NCI-H1417 treated with DMSO at 0.1 percent for 48 hours (cell line): ENCODE data around the gene POLR3K.
"Not testable (repeated sequence)": the region's sequence is repeated elsewhere in the genome, so short reads cannot be mapped to it uniquely, and the experiment has no call there.

Source experiments
- DNase-seq: peaks from one replicate; lab custom pipeline; 2025; lab: John Stamatoyannopoulos, UW

Gene POLR3K

GRCh38 chr16:63998-64913 is 10.8 kb upstream of the POLR3K start:
- DNase-seq: no peak

GRCh38 chr16:63466-63865 is 10.1 kb upstream of the POLR3K start:
- no peak for DNase-seq

GRCh38 chr16:62968-63391 is 9.6 kb upstream of the POLR3K start:
- DNase-seq: no peak

- no peak for DNase-seq
Observed at GRCh38 chr16:62283-62967, 9.0 kb upstream of the POLR3K start.

GRCh38 chr16:61879-62281 is 8.5 kb upstream of the POLR3K start:
- no peak for DNase-seq

GRCh38 chr16:60929-61878 is 7.8 kb upstream of the POLR3K start:
- no peak for DNase-seq

GRCh38 chr16:60166-60565 is 6.8 kb upstream of the POLR3K start:
- no peak for DNase-seq

GRCh38 chr16:59440-60059 is 6.1 kb upstream of the POLR3K start:
- DNase-seq: no peak

- no peak for DNase-seq
Observed at GRCh38 chr16:58491-59439, 5.4 kb upstream of the POLR3K start.

- DNase-seq: no peak
Observed at GRCh38 chr16:57711-58110, 4.3 kb upstream of the POLR3K start.

GRCh38 chr16:56231-56927 is 3.0 kb upstream of the POLR3K start:
- DNase-seq: no peak

GRCh38 chr16:55571-56136 is 2.2 kb upstream of the POLR3K start:
- DNase-seq: no peak

- DNase-seq: no peak
Observed at GRCh38 chr16:54237-54581, 801 bp upstream of the POLR3K start.

GRCh38 chr16:50769-51591 is 2.4 kb downstream of the POLR3K start:
- DNase-seq: no peak

GRCh38 chr16:47234-47633 is 6.2 kb downstream of the POLR3K start:
- DNase-seq: no peak

- not testable (repeated sequence) for DNase-seq
Observed at GRCh38 chr16:46510-46909, 6.9 kb downstream of the POLR3K start.

- DNase-seq: no peak
Observed at GRCh38 chr16:45454-45853, 8.0 kb downstream of the POLR3K start.

- no peak for DNase-seq
Observed at GRCh38 chr16:44655-45054, 8.8 kb downstream of the POLR3K start.

- no peak for DNase-seq
Observed at GRCh38 chr16:43294-43693, 10.1 kb downstream of the POLR3K start.
